OCI-LY7 (cell line): Measurements from ENCODE around the gene RPH3AL. TPM values are rescaled to one million over a fixed set of nuclear protein-coding genes. Genes with fewer than 3 reads are reported as not detected.

Experiments used
- BruUV-seq: library from RNA; stranded (reverse); fragments of 400-500 nt; replicated peaks from 2 replicates; lab custom pipeline; 2021; lab: Mats Ljungman, UMichigan
- CTCF ChIA-PET: fragments of 300-600 bp; sonication (Branson Sonifier 250); formaldehyde crosslinking; loops from one replicate; lab custom pipeline; 2022; ENCODE audit warnings: antibody characterized with exemption; ENCODE audit not compliant: unreplicated experiment; lab: Charles Lee
- POLR2A ChIA-PET: fragments of 300-600 bp; sonication (Branson Sonifier 250); formaldehyde crosslinking; loops from one replicate; lab custom pipeline; 2022; ENCODE audit warnings: antibody characterized with exemption; lab: Charles Lee
- DNase-seq: peaks from one replicate; pipeline ENCODE4 v3.0.0-alpha.2; 2015; ENCODE audit warnings: low spot score
- H2AFZ ChIP-seq: fragments of 200-600 bp; sonication (generic), shearing (Covaris generic); 2 replicates; pipeline ENCODE4 v1.6.1; 2014; ENCODE audit warnings: mild to moderate bottlenecking, antibody characterized with exemption, low read length, moderate library complexity
- H3K27ac ChIP-seq: fragments of 200-600 bp; sonication (generic); 2 replicates; pipeline ENCODE4 v1.5.1; 2014; ENCODE audit warnings: mixed run types, low read depth, mild to moderate bottlenecking, moderate library complexity, low read length, inconsistent platforms; ENCODE audit not compliant: poor library complexity, severe bottlenecking
- H3K36me3 ChIP-seq: fragments of 200-600 bp; sonication (generic); 2 replicates; pipeline ENCODE4 v1.6.1; 2014; ENCODE audit warnings: mild to moderate bottlenecking, antibody characterized with exemption, low read length, moderate library complexity, mixed read lengths; ENCODE audit not compliant: insufficient read depth
- H3K4me1 ChIP-seq: fragments of 200-600 bp; sonication (generic); 2 replicates; pipeline ENCODE4 v1.5.1; 2014; ENCODE audit warnings: mild to moderate bottlenecking, low read length; ENCODE audit not compliant: insufficient read depth, poor library complexity, severe bottlenecking
- H3K4me2 ChIP-seq: fragments of 200-600 bp; sonication (generic); 2 replicates; pipeline ENCODE4 v1.6.1; 2014; ENCODE audit warnings: mild to moderate bottlenecking, low read length
- H3K4me3 ChIP-seq: fragments of 200-600 bp; sonication (generic); 2 replicates; pipeline ENCODE4 v1.5.1; 2014; ENCODE audit warnings: mild to moderate bottlenecking, low read depth, low read length; ENCODE audit not compliant: poor library complexity, severe bottlenecking
- H3K79me2 ChIP-seq: fragments of 200-600 bp; sonication (generic); 2 replicates; pipeline ENCODE4 v1.6.1; 2016; ENCODE audit warnings: low read depth, mild to moderate bottlenecking, low read length, moderate library complexity, mixed read lengths; ENCODE audit not compliant: insufficient read depth
- H3K9me2 ChIP-seq: fragments of 200-600 bp; sonication (generic); 2 replicates; pipeline ENCODE4 v1.6.1; 2016; ENCODE audit warnings: mild to moderate bottlenecking, low read length, mixed read lengths; ENCODE audit not compliant: insufficient read depth
- H3K9me3 ChIP-seq: fragments of 200-600 bp; sonication (generic); 2 replicates; pipeline ENCODE4 v1.6.1; 2014; ENCODE audit warnings: mild to moderate bottlenecking, mixed run types, low read length, mixed read lengths
- H4K20me1 ChIP-seq: fragments of 200-600 bp; sonication (generic); 2 replicates; pipeline ENCODE4 v1.6.1; 2014; ENCODE audit warnings: mild to moderate bottlenecking, antibody characterized with exemption, low read length, moderate library complexity, mixed read lengths; ENCODE audit not compliant: insufficient read depth
- CTCF ChIP-seq: fragments of 200-600 bp; sonication (generic); conservative IDR thresholded peaks from 2 replicates; pipeline ENCODE4 v1.5.1; 2014; ENCODE audit warnings: mild to moderate bottlenecking, antibody characterized with exemption, low read length, moderate library complexity, mixed read lengths
- EZH2phosphoT487 ChIP-seq: fragments of 200-600 bp; sonication (generic); IDR thresholded peaks from 2 replicates; pipeline ENCODE4 v1.6.1; 2018; ENCODE audit warnings: low read depth, borderline replicate concordance, mild to moderate bottlenecking, mixed run types, antibody characterized with exemption, low read length, moderate library complexity, mixed read lengths
- intact Hi-C: fragments of 100-400 bp; cut with micrococcal nuclease; formaldehyde crosslinking; loops from one replicate; pipeline ENCODE4 v1.10.0; 2022; ENCODE audit not compliant: unreplicated experiment
- total RNA-seq, 2 experiments: library from RNA; depleted of rRNA in 1 of 2; stranded (reverse); fragments of >200 nt in 1 of 2; shearing (Covaris generic) in 1 of 2; gene quantifications; 2 replicates each; pipeline ENCODE4 v1.2.3, GENCODE V29; 2014 to 2022

Gene RPH3AL
- total RNA-seq, 2 experiments from 2014 or later, result 1.0 to 2.2 TPM

GRCh38 chr17:162689-163088, 189.9 kb downstream of the RPH3AL start:
- Histone ChIP-seq H3K4me1 (no peaks in the 10 kb centered on the region), H3K36me3 (no peaks in the 10 kb centered on the region), H3K4me2 (no peak overlapping the region), H2AFZ (no peak overlapping the region), H3K79me2 (no peaks in the 10 kb centered on the region), H3K9me2 (no peaks in the 10 kb centered on the region), H4K20me1 (no peaks in the 10 kb centered on the region), H3K9me3 (no peaks in the 10 kb centered on the region), H3K4me3 (no peak overlapping the region), H3K27ac (no peak overlapping the region)
- intact Hi-C loops, result no loop called here
- no TSS peak for BruUV-seq
- POLR2A ChIA-PET, result no interaction called here
- CTCF ChIA-PET, result no interaction called here
- DNase-seq, result no peak
- TF ChIP-seq EZH2phosphoT487 (no peak), CTCF (no peak)

Other genes starting within 250 kb of the RPH3AL start
- not detected in 2 replicates for gene SCGB1C2, start 215.2 kb downstream of the RPH3AL start, total RNA-seq (2014; rRNA removed; shearing (Covaris generic))
- not detected in 2 replicates for gene SCGB1C2, start 215.2 kb downstream of the RPH3AL start, total RNA-seq (2022)
- gene DOC2B, start 171.2 kb downstream of the RPH3AL start, total RNA-seq (2014; rRNA removed; shearing (Covaris generic)), result not detected in 2 replicates
- gene DOC2B, start 171.2 kb downstream of the RPH3AL start, total RNA-seq (2022), result not detected in 2 replicates
- gene RFLNB, start 93.1 kb upstream of the RPH3AL start, total RNA-seq (2014; rRNA removed; shearing (Covaris generic)), result 14.8 and 15.7 TPM in 2 replicates
- 24.7 and 25.3 TPM in 2 replicates for gene RFLNB, start 93.1 kb upstream of the RPH3AL start, total RNA-seq (2022)